IPS DF 19.7 (cell line): Measurements from ENCODE around the gene EHBP1.

Experiments
- DNase-seq: peaks from one replicate; pipeline ENCODE4 v3.0.0-alpha.2; 2013; ENCODE audit warnings: low read depth, low spot score

EHBP1 gene

DNA sequence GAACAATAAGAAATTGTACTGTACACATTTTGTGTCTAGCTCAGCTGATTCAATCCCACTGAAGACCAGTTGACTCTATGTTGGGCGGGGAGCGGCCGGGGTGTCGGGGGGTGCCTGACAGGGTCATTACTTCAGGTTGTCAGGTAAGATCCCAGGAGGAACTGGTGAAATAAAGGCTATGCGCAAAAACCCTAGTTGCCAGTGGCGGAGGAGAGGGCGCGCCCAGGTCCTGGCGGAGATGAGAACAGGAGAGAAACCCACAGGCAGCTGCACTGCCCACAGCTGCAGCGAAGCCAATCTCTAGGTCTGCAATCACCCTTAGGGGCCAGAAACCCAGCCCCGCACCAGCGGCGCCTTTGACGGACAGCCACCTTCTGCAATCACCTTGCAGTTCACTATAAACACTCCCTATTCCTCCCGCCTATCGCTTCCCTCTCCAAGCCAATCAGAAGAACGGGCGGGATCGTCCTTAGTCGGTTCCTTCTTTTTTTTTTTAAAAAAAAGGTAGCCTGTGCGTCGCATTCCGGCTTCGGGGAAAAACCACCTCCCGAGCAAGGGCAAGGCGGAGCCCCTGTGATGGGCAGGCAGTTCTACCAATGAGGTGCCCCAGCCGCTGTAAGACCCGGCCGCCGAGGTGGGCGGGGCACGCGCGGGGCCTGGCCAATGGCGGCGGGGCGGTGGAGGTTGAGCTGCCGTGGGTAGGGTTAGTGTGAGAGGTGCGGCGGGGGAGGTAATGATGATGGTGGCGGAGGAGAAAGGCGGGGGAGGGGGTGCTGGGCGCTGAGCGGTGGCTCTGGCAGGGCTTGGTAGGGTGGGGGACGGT, at the start of gene EHBP1:
Gene EHBP1 (plus strand): TSS at position 707 of the 823 bp plus-strand sequence. CDS start 1,479 bp downstream, outside the sequence.
- peak; percentile 97 for DNase-seq

DNA sequence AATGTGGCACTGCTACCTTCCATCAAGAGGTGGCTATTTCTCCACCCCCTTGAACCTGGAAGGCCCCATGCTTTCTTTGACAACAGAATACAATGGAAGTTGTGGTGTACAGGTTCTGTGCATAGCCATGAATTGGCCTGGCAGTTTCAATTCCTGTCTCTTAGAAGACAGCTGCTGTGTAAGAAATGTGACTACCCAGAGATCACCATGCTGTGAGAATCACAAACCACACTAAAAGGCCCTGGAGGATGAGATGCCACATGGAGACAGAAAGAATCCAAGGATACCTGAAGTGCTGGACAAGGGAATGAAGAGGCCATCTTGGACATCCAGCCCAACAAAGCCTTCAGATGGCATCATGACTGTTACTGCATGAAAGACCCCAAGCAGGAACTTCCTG, 47.7 kb upstream of the EHBP1 start:
- DNase-seq = no peak

DNA sequence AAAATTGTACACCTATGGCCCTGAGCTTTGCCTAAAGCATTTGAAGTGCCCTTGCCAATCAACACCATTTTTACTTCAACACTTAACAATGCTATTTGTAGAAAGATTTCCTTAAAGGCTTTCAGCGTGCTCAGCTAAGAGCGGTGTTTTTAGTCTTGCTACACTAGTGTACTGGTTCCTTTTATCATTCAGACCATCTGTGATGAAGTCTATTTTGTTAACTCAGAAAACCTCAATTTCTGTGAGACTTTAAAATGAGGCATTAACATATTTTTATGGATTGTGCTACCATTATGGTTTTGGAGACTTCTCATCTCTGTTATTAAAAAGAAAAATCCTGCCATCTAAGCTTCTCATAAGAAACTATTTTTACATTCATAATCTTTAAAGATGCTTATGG, 46.6 kb upstream of the EHBP1 start:
- no peak for DNase-seq

DNA sequence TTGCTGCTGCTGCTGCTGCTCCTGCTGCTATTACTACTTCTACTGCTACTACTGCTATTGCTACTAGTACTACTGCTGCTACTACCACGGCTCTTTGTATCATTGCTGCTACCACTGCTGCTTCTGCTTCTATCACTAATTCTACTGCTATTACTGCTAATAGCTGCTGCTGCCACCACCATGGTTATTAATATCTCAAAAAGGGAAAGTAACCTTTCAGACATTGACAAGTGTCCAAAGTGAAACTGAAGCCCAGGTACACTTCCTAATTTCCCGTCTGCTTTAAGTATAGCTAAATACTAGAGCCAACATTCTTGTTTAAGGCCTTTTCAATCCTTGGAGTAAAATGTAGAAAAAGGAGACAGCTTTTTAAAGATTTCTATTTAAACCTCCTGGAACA, 45.4 kb upstream of the EHBP1 start:
- no peak for DNase-seq

DNA sequence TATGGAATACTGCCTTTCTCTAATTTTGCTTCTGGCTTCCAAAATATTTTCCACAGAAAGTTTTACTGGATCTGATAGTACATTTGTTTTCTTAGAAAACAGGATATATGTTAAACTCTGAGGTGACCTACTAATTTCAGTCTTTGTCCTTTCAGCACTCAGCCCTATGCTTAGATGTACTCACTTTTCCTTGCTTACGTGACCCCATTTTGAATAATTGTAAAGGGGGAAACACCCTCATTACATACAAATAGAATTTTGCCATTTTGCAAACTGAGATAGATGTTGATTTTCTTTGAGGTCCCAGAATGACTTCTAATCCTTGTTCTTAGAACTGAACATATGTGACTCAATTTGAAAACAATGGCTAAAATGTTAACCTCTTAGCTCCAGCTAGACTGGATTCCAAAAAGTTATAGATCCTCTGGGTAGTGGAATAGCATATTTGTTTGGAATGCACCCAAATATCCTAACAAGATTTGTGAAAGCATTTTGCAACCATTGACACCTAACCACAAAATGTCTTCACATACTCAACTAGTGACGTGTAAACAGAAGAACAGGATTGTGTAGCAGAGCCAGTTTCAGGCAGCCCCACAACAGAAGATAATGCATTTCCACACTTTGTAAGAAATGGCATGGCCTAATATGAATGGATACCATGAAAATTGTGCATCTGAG, 44.8 kb upstream of the EHBP1 start:
- no peak for DNase-seq

DNA sequence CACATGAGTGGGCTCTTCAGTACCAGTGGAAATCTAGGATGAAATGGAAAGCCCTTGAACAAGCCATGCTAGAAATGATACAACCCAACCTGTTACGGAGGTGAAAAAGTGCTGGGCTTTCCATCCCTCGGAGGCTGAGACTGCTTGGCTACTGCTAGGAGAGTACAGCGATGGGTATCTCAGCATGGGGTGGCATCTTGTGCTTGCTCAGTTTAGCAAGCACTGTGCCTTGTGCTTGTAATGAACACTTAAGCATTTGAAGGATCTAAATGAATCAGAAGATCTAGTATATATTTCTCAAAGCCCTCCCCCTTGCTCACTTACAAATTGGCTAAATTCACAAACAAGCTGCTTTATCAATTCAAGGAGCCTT, 44.3 kb upstream of the EHBP1 start:
- DNase-seq = no peak

DNA sequence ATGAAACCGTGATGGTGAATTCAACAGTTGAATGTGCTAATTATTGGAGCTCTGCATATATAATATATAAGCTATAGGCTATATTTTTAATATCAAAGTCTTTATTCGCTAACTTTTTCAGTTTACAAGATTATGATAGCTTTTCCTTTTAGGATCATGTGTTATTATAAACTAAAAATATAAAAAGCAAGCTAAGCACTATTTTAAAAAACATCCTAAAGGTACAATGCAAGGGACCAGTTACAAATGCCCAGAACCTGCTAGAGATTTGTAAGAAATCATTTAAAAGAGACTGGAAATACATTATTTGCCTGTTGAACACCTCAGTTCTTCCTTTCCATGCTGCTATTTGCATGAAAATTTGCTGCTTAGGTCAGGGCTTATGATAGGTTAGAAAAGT, 43.4 kb upstream of the EHBP1 start:
- no peak for DNase-seq

DNA sequence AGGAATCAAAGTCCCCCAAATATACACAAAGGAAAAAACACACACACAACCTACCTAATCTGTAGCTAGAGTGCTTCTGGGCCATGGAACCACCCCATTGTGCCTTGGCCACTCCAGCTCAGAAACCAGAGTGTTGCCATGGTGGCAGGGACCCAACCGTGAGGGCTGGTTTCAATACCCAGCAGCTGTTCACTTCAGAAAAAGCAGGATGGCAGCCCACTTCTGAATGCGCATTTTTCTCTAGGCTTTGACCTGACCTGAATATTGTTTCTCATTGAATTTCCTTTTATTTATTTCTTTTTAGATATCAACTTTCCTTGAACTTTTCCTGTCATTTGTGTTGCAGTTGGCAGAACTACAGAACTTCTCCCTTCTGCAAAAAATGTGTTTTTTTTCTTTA, 43.0 kb upstream of the EHBP1 start:
- DNase-seq = no peak

DNA sequence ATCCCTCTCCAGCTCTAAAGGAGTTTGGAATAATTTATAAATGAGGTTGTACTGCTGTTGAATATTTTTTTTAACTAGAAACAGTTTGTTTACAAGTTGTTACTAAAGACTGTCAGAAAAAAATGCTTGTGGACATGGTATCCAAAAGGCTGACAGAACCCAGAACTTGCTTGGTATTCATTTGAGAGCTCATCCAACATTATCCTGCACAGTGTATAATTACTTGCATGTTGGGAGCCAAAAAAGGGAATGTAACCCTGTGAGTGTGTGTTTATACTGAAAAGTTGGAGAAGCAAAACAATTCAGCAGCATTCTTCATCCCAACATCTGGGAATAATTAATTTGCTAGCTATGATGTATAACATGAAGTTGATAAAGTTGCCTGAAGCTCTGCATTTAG, 42.1 kb upstream of the EHBP1 start:
- no peak for DNase-seq

DNA sequence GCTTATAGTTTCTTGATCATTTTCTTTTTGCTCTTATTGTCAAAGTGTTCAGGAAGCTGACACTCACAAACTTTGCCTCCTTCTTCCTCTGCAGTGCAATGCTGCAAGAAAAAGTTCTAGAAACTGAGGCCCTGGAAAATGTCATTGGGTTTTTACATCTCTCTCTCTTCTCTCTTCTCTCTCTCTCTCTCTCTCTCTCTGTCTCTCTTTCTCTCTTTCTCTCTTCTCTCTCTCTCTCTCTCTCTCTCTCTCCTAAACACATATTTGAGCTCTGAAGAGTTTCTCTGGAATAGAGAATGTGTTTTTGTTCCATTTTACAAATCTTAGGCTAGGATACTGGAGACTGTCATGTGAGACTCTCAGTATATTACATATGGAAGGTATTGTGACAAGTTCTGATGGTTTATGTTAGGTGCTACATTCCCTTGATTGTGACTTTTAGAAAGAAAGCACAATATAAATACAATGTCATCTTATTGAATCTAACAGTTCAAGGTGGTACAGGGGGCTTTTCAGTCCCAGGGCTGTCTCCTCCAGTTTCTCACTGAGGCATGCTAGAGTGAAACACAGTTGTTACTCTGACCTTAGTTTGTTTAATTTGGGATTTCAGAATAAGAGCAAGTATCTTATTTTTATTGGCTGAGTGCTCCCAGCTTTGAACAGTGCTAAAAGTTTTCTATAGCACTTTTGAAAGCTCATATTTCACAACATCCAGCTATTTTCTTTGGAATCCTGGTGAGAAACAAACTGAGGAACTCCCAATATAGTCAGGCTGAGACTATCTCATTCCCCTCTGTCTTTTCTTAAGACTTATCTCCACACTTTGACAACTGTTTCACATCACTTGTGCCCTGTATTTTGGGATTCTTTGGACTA, 41.4 kb upstream of the EHBP1 start:
- no peak for DNase-seq

DNA sequence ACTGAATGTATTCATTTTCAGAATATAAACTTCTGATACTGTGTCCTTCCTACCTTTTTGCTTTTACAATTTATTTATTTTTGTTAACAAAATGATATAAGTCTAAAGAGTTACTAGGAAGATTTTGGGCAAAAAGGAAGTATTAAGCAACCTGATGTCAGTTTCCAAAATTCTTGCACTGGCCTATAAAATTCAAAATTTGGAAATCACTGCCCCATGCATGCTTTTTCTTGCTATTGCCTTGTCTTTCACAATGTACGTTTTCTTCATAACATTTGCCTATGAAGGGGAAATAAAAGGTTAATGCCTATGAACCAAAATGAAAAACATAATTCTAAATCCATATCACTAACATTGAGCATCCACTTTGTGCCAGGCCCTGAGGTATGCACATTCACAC, 40.1 kb upstream of the EHBP1 start:
- DNase-seq = no peak

DNA sequence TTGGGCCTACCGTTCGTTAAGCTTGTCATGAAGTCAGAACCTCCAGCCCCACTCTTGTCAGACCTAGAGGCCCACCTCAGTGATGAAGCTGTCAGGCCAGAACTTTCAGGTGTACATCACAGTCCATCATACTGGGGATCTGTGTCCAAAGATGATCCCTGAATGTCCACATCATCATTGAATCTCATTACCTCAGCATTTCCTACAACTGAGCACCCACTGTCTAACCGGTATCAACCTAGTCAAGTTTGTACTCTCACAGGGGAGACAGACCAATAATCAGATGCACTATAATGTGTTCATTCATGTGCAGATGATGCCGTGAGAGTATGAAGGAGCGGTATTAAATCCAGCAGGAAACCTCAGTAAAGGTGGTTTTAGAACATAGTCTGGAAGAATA, 36.3 kb upstream of the EHBP1 start:
- DNase-seq = no peak

DNA sequence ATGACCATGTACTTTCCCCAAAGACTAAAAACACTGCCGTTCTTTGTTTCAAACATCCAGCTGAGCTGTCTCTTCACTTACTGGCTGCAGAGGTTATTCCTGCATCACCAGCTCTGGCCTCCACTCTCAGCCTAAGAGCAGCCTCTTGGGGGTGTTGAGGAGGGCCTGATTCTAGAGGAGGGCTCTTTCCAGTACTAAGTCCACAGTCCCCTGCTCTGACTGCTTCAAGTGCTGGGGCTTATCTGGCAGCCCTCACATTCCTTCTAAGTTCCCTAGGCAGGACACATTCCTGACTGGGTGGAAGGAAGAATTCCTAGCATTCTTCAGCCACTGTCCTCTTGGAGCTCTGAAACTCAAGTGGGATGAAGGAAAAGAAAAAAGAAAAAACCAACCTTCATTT, 32.9 kb upstream of the EHBP1 start:
- DNase-seq = peak; percentile 89

DNA sequence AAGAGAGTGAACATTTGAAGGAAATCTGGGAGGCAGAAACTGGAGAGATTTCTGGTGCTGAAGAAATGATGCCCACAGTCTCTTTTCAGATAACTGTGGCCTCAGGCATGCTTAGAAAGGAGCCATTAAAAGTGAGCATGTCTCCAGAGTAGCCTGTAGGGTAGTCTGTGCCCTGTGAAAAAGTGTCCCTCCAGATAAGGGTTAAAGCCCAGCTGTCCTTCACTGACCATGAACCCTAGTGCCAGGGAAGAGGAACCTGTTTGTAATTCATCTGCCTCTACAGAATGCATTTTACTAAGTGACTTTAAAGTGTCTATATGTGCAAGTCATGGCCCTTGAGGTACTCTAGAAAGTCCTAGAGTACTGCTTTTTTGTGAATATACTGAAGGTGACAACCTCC, 30.5 kb upstream of the EHBP1 start:
- DNase-seq = no peak

DNA sequence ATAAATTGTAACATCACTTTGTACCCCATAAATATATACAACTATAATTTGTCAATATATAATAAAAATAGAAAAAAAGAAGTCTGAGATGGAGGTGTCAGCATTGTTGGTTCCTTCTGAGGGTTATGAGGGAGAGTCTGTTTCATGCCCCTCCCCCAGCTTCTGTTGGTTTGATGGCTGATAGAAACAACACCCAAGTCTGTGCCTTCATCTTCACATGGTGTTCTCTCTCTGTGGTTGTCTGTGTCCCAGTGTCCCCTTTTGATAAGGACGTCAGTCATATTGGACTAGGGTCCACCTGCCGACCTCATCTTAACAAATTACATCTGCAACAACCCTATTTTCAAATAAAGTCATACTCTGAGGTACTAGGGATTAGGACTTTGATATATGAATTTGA, 20.3 kb upstream of the EHBP1 start:
- no peak for DNase-seq

DNA sequence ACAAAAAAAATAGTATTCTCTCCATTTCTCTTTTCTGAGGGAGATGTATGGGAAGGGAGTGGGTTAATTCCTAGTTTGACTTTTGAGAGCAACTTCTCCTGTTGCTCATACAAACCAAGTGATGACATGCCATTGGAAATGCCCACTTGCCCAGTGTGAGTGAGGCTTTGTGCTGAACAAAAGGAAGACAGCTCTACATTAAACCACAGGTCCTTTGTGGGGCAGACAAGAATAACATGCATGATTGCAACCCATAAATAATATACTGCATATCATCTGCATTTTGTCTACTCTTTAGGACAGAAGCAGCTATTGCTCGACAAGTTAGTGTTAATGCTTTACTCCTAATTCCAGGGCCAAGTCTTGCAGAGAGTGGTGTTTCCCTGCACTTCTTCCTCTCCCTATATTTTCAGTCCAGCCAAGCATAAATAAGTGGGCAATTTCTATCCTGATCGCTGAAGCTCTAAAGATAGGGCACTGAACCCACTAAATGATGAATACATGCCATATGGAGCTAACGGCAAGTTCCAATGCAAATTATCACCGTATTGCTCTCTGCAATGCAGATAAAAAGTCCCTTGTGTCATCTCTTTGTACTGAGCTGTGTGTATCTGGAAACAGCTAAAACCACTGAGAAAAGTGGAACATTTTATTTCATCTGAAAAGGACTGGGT, 19.4 kb upstream of the EHBP1 start:
- no peak for DNase-seq

DNA sequence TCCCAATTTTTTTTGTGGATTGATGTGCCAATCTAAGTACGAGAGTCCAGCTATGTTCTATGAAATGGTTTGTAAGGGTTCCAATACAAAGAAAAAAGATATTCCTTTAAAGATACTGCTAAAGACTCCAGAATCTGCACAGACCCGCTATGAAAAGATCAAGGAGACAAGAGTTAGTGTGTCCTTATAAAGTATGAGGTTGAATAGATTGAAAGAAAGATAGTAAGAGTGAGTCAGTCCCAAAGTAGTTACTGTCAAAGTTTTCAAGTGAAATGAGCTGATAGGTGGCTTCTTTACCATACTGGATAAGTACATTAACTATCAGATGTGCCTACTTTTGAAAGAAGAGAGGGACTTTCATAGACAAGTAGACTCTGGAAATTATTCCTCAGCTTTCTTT, 17.9 kb upstream of the EHBP1 start:
- DNase-seq = no peak

DNA sequence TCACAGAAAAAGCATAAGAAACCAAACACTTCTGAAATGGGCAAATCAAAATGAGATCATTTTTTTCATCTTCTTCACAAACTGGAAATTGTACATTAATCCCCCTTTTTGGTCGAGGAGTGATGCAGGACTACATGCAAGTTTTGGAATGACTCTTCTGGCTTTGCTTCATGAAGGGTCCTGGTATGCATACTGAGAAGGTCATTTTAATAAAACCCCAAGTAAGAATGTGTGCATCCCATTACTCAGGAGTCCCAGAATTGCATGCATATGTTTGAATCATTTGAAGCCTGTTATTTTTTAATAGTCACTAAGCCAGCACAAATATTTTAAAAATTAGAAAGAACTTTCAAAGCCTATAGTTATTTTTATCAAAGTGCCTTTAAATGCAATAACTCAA, 16.7 kb upstream of the EHBP1 start:
- no peak for DNase-seq

DNA sequence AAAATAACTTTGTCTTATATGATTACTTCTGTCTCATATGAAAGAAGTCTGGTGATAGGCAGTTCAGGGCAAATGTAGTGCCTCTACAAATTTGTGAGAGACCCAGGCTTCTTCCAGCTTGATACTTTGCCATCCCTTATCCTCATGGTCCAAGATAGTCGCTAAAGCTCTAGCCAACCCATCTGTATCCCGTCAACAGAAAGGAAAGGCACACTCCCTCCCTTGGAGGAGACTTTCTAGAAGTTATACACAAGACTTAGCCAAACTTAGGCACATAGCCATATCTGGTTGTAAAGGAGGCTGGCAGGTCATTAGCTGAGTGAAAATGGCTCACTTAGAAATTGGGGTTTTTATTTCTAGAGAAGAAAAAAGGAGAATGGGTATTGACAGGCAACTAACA, 14.3 kb upstream of the EHBP1 start:
- DNase-seq = no peak

DNA sequence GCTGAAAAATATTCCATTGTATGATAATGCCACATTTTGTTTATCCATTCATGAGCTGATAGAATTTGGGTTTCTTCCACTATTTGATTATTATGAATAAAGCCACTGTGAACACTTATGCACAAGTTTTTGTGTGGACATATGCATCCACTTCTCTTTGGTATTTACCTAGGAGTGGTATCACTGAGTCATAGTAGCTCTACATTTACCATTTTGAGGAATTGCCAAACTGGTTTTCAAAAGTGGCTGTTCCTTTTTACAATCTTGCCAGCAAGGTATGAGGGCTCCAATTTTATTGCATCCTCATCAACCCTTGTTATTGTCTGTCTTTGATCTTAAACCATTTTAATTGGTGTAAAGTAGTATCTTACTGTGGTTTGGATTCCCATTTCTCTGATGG, 13.3 kb upstream of the EHBP1 start:
- DNase-seq = no peak

DNA sequence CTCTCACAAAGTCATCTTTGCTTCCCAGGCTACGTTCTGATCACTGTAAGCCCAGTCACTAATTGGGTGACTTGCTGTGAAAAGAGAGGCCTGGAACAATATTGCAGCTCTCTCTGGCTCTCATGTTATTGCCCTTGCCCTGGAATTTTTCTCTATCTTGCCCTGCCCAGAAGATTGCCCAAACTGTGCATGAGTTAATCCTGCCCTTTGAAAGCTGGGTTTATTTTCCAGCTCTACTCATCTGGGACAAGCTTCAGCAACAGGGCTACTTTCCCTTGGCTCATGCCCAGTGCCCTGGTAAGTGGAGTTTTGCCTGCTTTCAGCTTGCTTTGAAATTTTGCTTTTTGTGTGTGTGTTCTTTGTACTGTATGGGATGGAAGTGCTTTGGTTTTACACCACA, 6.9 kb upstream of the EHBP1 start:
- DNase-seq = no peak

DNA sequence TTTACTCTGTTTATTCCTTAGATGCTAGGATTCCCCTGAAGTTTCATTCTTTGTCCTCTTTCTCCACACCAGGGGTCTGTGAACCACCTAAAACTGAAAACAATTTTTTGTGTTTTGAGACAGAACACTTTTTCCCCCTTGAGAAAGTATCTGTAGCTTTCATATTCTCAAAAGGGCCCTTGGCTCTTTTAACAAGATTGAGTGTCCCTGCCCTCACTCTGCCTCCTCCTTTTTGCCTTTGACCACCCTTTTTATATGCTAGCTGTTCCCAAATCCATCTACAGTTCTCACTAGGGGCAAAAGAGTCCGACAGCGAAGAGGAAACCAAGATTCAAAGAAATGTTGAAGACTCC, 883 bp upstream of the EHBP1 start:
- no peak for DNase-seq
